ENCODE data around the gene ATP9A. TPM values are rescaled to one million over a fixed set of nuclear protein-coding genes. Genes with fewer than 3 reads are reported as not detected.
A peak's percentile ranks its signal among the peaks of the same experiment; 100 is the strongest.

ATP9A gene
- total RNA-seq, 1 experiment from 2014 or later, result 31.3 TPM

- Histone ChIP-seq H3K27me3 (ENCODE audit: low read length) (no peaks in the 10 kb centered on the region), H2AFZ (ENCODE audit: low read length) (no peak overlapping the region), H3K4me2 (ENCODE audit: low read length) (peak overlapping the region; percentile 16; the same call in 1 of the 2 replicates), H3K79me2 (ENCODE audit: low read length) (peaks cover 17% of the 10 kb centered on the region), H3F3A (ENCODE audit: low read length, unreplicated experiment) (peaks cover 6% of the 10 kb centered on the region), H3K9me3 (ENCODE audit: low read length) (no peaks in the 10 kb centered on the region), H3K4me3 (ENCODE audit: low read length) (no peak overlapping the region), H3K4me1 (ENCODE audit: insufficient read depth, low read length) (peaks cover 71% of the 10 kb centered on the region), H3K27ac (ENCODE audit: low read length) (peak overlapping the region; percentile 98), H3K36me3 (ENCODE audit: low read depth, low read length) (0 out of 2 replicates have a peak, but pooled peaks cover 2% of the 10 kb centered on the region), H3K9me2 (replicated peaks; ENCODE audit: low read length) (no peaks in the 10 kb centered on the region), H4K20me1 (ENCODE audit: low read length) (no peaks in the 10 kb centered on the region), H3K9ac (ENCODE audit: low read length) (peak overlapping the region; percentile 87)
- no peak for TF ChIP-seq EZH2phosphoT487 (IDR thresholded peaks at IDR 0.05; ENCODE audit: borderline replicate concordance, low read length)
- TF ChIP-seq CTCF (conservative IDR thresholded peaks at IDR 0.05; ENCODE audit: low read depth, low read length), result no peak
- TF ChIP-seq EZH2 (IDR thresholded peaks at IDR 0.05; ENCODE audit: low read length, unreplicated experiment), result no peak
- ChIA-PET CTCF (interaction anchor here (0.6 kb wide), 1 partner anchor 75 kb away, joined by 3 read pairs; no protein-coding TSS in a partner anchor), POLR2A (ENCODE audit: unreplicated experiment) (interaction anchor here (0.6 kb wide), 1 partner anchor 270 kb away, joined by 3 read pairs; no protein-coding TSS in a partner anchor)
- no peak for DNase-seq
- ATAC-seq, result no peak
- intact Hi-C loops (cut with micrococcal nuclease), result loop anchor here (5.0 to 10.0 kb wide), 2 partner anchors 132 to 1960 kb away; partner anchors contain the start of genes ATP9A and ZNF217
- BruUV-seq (replicated peaks), result no TSS peak
Measured at GRCh38 chr20:51634877-51635276, 133.3 kb downstream of the ATP9A start.

- peaks cover 6% of the 10 kb centered on the region for H3F3A ChIP-seq (ENCODE audit: low read length, unreplicated experiment)
- no peaks in the 10 kb centered on the region for H3K9me3 ChIP-seq (ENCODE audit: low read length)
- 0 out of 2 replicates have a peak overlapping the region, but pooled peaks have one; percentile 2 for H3K4me2 ChIP-seq (ENCODE audit: low read length)
- H4K20me1 ChIP-seq (ENCODE audit: low read length), result no peaks in the 10 kb centered on the region
- peaks cover 69% of the 10 kb centered on the region for H3K4me1 ChIP-seq (ENCODE audit: insufficient read depth, low read length)
- H3K27me3 ChIP-seq (ENCODE audit: low read length), result no peaks in the 10 kb centered on the region
- H2AFZ ChIP-seq (ENCODE audit: low read length), result no peak overlapping the region
- ChIA-PET CTCF (interaction anchor here (0.6 kb wide), 1 partner anchor 74 kb away, joined by 3 read pairs; no protein-coding TSS in a partner anchor), POLR2A (ENCODE audit: unreplicated experiment) (interaction anchor here (0.6 kb wide), 1 partner anchor 271 kb away, joined by 3 read pairs; no protein-coding TSS in a partner anchor)
- peak overlapping the region; percentile 87 for H3K9ac ChIP-seq (ENCODE audit: low read length)
- H3K9me2 ChIP-seq (replicated peaks; ENCODE audit: low read length), result no peaks in the 10 kb centered on the region
- peaks cover 20% of the 10 kb centered on the region for H3K79me2 ChIP-seq (ENCODE audit: low read length)
- peak; percentile 39 for DNase-seq
- peak overlapping the region; percentile 98 for H3K27ac ChIP-seq (ENCODE audit: low read length)
- 0 out of 2 replicates have a peak, but pooled peaks cover 2% of the 10 kb centered on the region for H3K36me3 ChIP-seq (ENCODE audit: low read depth, low read length)
- ATAC-seq, result no peak
- TF ChIP-seq EZH2phosphoT487 (IDR thresholded peaks at IDR 0.05; ENCODE audit: borderline replicate concordance, low read length) (no peak), CTCF (conservative IDR thresholded peaks at IDR 0.05; ENCODE audit: low read depth, low read length) (no peak), EZH2 (IDR thresholded peaks at IDR 0.05; ENCODE audit: low read length, unreplicated experiment) (no peak)
- no peak overlapping the region for H3K4me3 ChIP-seq (ENCODE audit: low read length)
- no TSS peak for BruUV-seq (replicated peaks)
- intact Hi-C loops (cut with micrococcal nuclease), result loop anchor here (10.0 kb wide), 1 partner anchor 1961 kb away; the partner anchor contains the start of gene ZNF217
Measured at GRCh38 chr20:51634257-51634656, 133.9 kb downstream of the ATP9A start.

- no peak overlapping the region for H2AFZ ChIP-seq (ENCODE audit: low read length)
- peaks cover 6% of the 10 kb centered on the region for H3F3A ChIP-seq (ENCODE audit: low read length, unreplicated experiment)
- ChIA-PET CTCF (no interaction called here), POLR2A (ENCODE audit: unreplicated experiment) (interaction anchor here (0.5 kb wide), 1 partner anchor 440 kb away, joined by 4 read pairs; no protein-coding TSS in a partner anchor)
- no peaks in the 10 kb centered on the region for H3K9me3 ChIP-seq (ENCODE audit: low read length)
- peaks cover 20% of the 10 kb centered on the region for H3K79me2 ChIP-seq (ENCODE audit: low read length)
- peak; percentile 53 for DNase-seq
- no peak overlapping the region for H3K4me3 ChIP-seq (ENCODE audit: low read length)
- TF ChIP-seq CTCF (conservative IDR thresholded peaks at IDR 0.05; ENCODE audit: low read depth, low read length), result no peak
- TF ChIP-seq EZH2phosphoT487 (IDR thresholded peaks at IDR 0.05; ENCODE audit: borderline replicate concordance, low read length), result no peak
- no peak for TF ChIP-seq EZH2 (IDR thresholded peaks at IDR 0.05; ENCODE audit: low read length, unreplicated experiment)
- no peaks in the 10 kb centered on the region for H3K27me3 ChIP-seq (ENCODE audit: low read length)
- H3K4me1 ChIP-seq (ENCODE audit: insufficient read depth, low read length), result peaks cover 63% of the 10 kb centered on the region
- peak overlapping the region; percentile 87 for H3K9ac ChIP-seq (ENCODE audit: low read length)
- H4K20me1 ChIP-seq (ENCODE audit: low read length), result no peaks in the 10 kb centered on the region
- ATAC-seq, result peak; percentile 4; the same call in 1 of the 2 replicates
- peak overlapping the region; percentile 98 for H3K27ac ChIP-seq (ENCODE audit: low read length)
- H3K36me3 ChIP-seq (ENCODE audit: low read depth, low read length), result 0 out of 2 replicates have a peak, but pooled peaks cover 2% of the 10 kb centered on the region
- no peaks in the 10 kb centered on the region for H3K9me2 ChIP-seq (replicated peaks; ENCODE audit: low read length)
- intact Hi-C loops (cut with micrococcal nuclease), result loop anchor here (10.0 kb wide), 1 partner anchor 1961 kb away; the partner anchor contains the start of gene ZNF217
- peak overlapping the region; percentile 4; the same call in 1 of the 2 replicates for H3K4me2 ChIP-seq (ENCODE audit: low read length)
- BruUV-seq (replicated peaks), result no TSS peak
Measured at GRCh38 chr20:51633430-51633829, 134.8 kb downstream of the ATP9A start.

Measured in PC-3 (cell line).